ENCODE data around the gene ECT2.

ECT2 gene

DNA sequence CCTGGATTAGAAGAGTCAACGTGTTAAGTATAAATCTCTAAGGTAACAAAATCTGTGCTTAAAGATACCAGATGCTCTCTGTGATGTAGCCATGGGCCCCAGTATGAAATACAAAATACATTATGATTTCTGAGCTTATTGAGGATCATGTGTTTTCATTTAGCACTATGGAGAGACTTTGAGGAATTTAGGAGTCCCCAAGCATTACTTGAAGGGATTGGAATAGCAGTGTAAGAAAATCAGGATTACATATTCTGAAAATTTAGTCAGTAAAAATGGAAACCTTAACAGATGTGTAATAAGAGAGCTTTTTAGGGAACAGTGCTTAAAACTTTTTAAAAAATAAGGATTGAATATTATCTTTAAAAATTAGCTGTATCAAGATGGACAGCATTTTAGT lies 35.5 kb downstream of the ECT2 start:
- Histone ChIP-seq H3K4me2 (ENCODE audit: low read length) (no peak overlapping the region), H3K36me3 (ENCODE audit: insufficient read depth, low read length) (peaks cover 86% of the 10 kb centered on the region), H3K9ac (ENCODE audit: low read length) (no peak overlapping the region), H2AFZ (ENCODE audit: low read length) (no peak overlapping the region), H3K4me3 (ENCODE audit: low read depth, low read length, poor library complexity, severe bottlenecking) (no peak overlapping the region), H3F3A (ENCODE audit: insufficient read depth, low read length) (no peaks in the 10 kb centered on the region), H3K9me3 (ENCODE audit: low read length) (no peaks in the 10 kb centered on the region), H3K79me2 (ENCODE audit: insufficient read depth, low read length) (no peaks in the 10 kb centered on the region), H3K27me3 (ENCODE audit: insufficient read depth, low read length) (no peaks in the 10 kb centered on the region), H4K20me1 (ENCODE audit: insufficient read depth, low read length) (no peaks in the 10 kb centered on the region), H3K9me2 (ENCODE audit: low read depth, low read length) (no peaks in the 10 kb centered on the region), H3K4me1 (ENCODE audit: insufficient read depth, low read length, severe bottlenecking) (no peaks in the 10 kb centered on the region), H3K27ac (ENCODE audit: low read depth, low read length, poor library complexity, severe bottlenecking) (no peak overlapping the region)
- TF ChIP-seq, protein P1, sequence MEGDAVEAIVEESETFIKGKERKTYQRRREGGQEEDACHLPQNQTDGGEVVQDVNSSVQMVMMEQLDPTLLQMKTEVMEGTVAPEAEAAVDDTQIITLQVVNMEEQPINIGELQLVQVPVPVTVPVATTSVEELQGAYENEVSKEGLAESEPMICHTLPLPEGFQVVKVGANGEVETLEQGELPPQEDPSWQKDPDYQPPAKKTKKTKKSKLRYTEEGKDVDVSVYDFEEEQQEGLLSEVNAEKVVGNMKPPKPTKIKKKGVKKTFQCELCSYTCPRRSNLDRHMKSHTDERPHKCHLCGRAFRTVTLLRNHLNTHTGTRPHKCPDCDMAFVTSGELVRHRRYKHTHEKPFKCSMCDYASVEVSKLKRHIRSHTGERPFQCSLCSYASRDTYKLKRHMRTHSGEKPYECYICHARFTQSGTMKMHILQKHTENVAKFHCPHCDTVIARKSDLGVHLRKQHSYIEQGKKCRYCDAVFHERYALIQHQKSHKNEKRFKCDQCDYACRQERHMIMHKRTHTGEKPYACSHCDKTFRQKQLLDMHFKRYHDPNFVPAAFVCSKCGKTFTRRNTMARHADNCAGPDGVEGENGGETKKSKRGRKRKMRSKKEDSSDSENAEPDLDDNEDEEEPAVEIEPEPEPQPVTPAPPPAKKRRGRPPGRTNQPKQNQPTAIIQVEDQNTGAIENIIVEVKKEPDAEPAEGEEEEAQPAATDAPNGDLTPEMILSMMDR (IDR thresholded peaks at IDR 0.05; ENCODE audit: low read length), result no peak

GRCh38 chr3:172787019-172787418 lies 36.5 kb downstream of the ECT2 start:
- Histone ChIP-seq H3K27ac (ENCODE audit: low read depth, low read length, poor library complexity, severe bottlenecking) (no peak overlapping the region), H3K36me3 (ENCODE audit: insufficient read depth, low read length) (peaks cover 86% of the 10 kb centered on the region), H4K20me1 (ENCODE audit: insufficient read depth, low read length) (no peaks in the 10 kb centered on the region), H3K9ac (ENCODE audit: low read length) (no peak overlapping the region), H3K4me3 (ENCODE audit: low read depth, low read length, poor library complexity, severe bottlenecking) (no peak overlapping the region), H3K27me3 (ENCODE audit: insufficient read depth, low read length) (no peaks in the 10 kb centered on the region), H2AFZ (ENCODE audit: low read length) (no peak overlapping the region), H3K4me1 (ENCODE audit: insufficient read depth, low read length, severe bottlenecking) (no peaks in the 10 kb centered on the region), H3K9me2 (ENCODE audit: low read depth, low read length) (no peaks in the 10 kb centered on the region), H3F3A (ENCODE audit: insufficient read depth, low read length) (no peaks in the 10 kb centered on the region), H3K79me2 (ENCODE audit: insufficient read depth, low read length) (no peaks in the 10 kb centered on the region), H3K4me2 (ENCODE audit: low read length) (no peak overlapping the region), H3K9me3 (ENCODE audit: low read length) (no peaks in the 10 kb centered on the region)
- no peak for TF ChIP-seq EZH2 (IDR thresholded peaks at IDR 0.05; ENCODE audit: borderline replicate concordance, low read length)
- TF ChIP-seq, protein P1 (IDR thresholded peaks at IDR 0.05; ENCODE audit: low read length), result no peak

- H3K79me2 ChIP-seq (ENCODE audit: insufficient read depth, low read length), result no peaks in the 10 kb centered on the region
- no peak overlapping the region for H3K27ac ChIP-seq (ENCODE audit: low read depth, low read length, poor library complexity, severe bottlenecking)
- H3K4me3 ChIP-seq (ENCODE audit: low read depth, low read length, poor library complexity, severe bottlenecking), result no peak overlapping the region
- TF ChIP-seq, protein P1 (IDR thresholded peaks at IDR 0.05; ENCODE audit: low read length), result no peak
- TF ChIP-seq EZH2 (IDR thresholded peaks at IDR 0.05; ENCODE audit: borderline replicate concordance, low read length), result no peak
- no peak overlapping the region for H3K9ac ChIP-seq (ENCODE audit: low read length)
- H3K4me2 ChIP-seq (ENCODE audit: low read length), result no peak overlapping the region
- no peaks in the 10 kb centered on the region for H3K9me3 ChIP-seq (ENCODE audit: low read length)
- H4K20me1 ChIP-seq (ENCODE audit: insufficient read depth, low read length), result no peaks in the 10 kb centered on the region
- no peaks in the 10 kb centered on the region for H3F3A ChIP-seq (ENCODE audit: insufficient read depth, low read length)
- H3K36me3 ChIP-seq (ENCODE audit: insufficient read depth, low read length), result peaks cover 88% of the 10 kb centered on the region
- no peaks in the 10 kb centered on the region for H3K4me1 ChIP-seq (ENCODE audit: insufficient read depth, low read length, severe bottlenecking)
- no peaks in the 10 kb centered on the region for H3K27me3 ChIP-seq (ENCODE audit: insufficient read depth, low read length)
- H2AFZ ChIP-seq (ENCODE audit: low read length), result no peak overlapping the region
- H3K9me2 ChIP-seq (ENCODE audit: low read depth, low read length), result no peaks in the 10 kb centered on the region
Observed at GRCh38 chr3:172787746-172788145, 37.2 kb downstream of the ECT2 start.

All from OCI-LY1 (cell line).